K562 (cell line): Measurements from ENCODE around the gene NF1. TPM values are rescaled to one million over a fixed set of nuclear protein-coding genes. Genes with fewer than 3 reads are reported as not detected.
A peak's percentile ranks its signal among the peaks of the same experiment; 100 is the strongest.

Source experiments
- ARNT ChIP-seq, 2 experiments: fragments of 450-650 bp; IDR thresholded peaks; 2 replicates each; pipeline ENCODE4 v1.6.1; 2016; ENCODE audit warnings: mild to moderate bottlenecking in 1 of 2
- COPS2 ChIP-seq: fragments of 450-650 bp; conservative IDR thresholded peaks from 2 replicates; pipeline ENCODE4 v1.6.1; 2016; ENCODE audit warnings: mild to moderate bottlenecking, moderate library complexity
- CREBBP ChIP-seq: IDR thresholded peaks from one replicate; pipeline ENCODE4 v1.6.1; 2012; ENCODE audit warnings: low read depth, mild to moderate bottlenecking, control low read depth, inconsistent platforms, low read length
- EHMT2 ChIP-seq: fragments of 450-650 bp; IDR thresholded peaks from 2 replicates; pipeline ENCODE4 v1.6.1; 2018; ENCODE audit warnings: antibody characterized with exemption
- HNRNPUL1 ChIP-seq: fragments of 200-400 bp; formaldehyde crosslinking; IDR thresholded peaks from 2 replicates; pipeline ENCODE4 v1.6.1; 2017; ENCODE audit warnings: low read length
- MAFK ChIP-seq: IDR thresholded peaks from 2 replicates; pipeline ENCODE4 v1.6.1; 2011; ENCODE audit warnings: low read length, improper control_type of control experiment
- NFXL1 ChIP-seq: fragments of 450-650 bp; formaldehyde crosslinking; IDR thresholded peaks from 2 replicates; pipeline ENCODE4 v1.4.0; 2021; ENCODE audit warnings: mild to moderate bottlenecking
- RNF2 ChIP-seq: sonication (generic); IDR thresholded peaks from 2 replicates; pipeline ENCODE4 v1.6.1; 2016
- ZBTB7A ChIP-seq: IDR thresholded peaks from 2 replicates; pipeline ENCODE4 v1.6.1; 2011; ENCODE audit warnings: low read depth, mild to moderate bottlenecking, low read length, moderate library complexity, borderline replicate concordance; ENCODE audit not compliant: control insufficient read depth
- polyA plus RNA-seq, 8 experiments: library from polyadenylated mRNA; depleted of rRNA in 4 of 8; stranded (reverse) in 5 of 8; unstranded in 3 of 8; fragments of >200 nt; fragmentation: Nextera tagmentation in 2 of 8; fragmentation: Illumina TruSeq in 1 of 8; extraction: Ambion mirVana in 2 of 8; extraction: Trizol in 1 of 8; gene quantifications; 2 replicates each; pipeline versions ENCODE4 v1.2.1 to v1.2.3, GENCODE V29; 2011 to 2014; ENCODE audit warnings: inconsistent platforms in 1 of 8, missing spikeins in 1 of 8
- total RNA-seq, 7 experiments: library from RNA; depleted of rRNA in 6 of 7; stranded (reverse); fragments of >200 nt in 6 of 7; fragmentation: Illumina TruSeq in 2 of 7; extraction: Trizol in 2 of 7; gene quantifications; 2 replicates each; pipeline versions ENCODE4 v1.2.1 to v1.2.3, GENCODE V29; 2011 to 2021; ENCODE audit warnings: low replicate concordance in 1 of 7
- TF ChIP-seq, protein P1 (sequence below): fragments of 250-450 bp; sonication (Bioruptor Pico); IDR thresholded peaks from 2 replicates; pipeline ENCODE4 v1.5.0; 2021
- TF ChIP-seq, protein P2 (sequence below): sonication (generic); formaldehyde crosslinking; IDR thresholded peaks from 2 replicates; pipeline ENCODE4 v1.8.0; 2022; ENCODE audit warnings: mild to moderate bottlenecking, missing genetic modification reagents
- TF ChIP-seq, protein P3 (sequence below): fragments of 450-650 bp; IDR thresholded peaks from 2 replicates; pipeline ENCODE4 v1.6.1; 2016; ENCODE audit warnings: mild to moderate bottlenecking, moderate library complexity
- TF ChIP-seq, protein P4 (sequence below): fragments of 450-650 bp; IDR thresholded peaks from 2 replicates; pipeline ENCODE4 v1.7.0; 2016; ENCODE audit warnings: borderline replicate concordance

Gene NF1
- total and polyA plus RNA-seq, 9 of the 15 experiments (the other 6 are each of a cell fraction or from before 2014, with no cell fraction given): 3.4 to 41.9 (median 24.3) TPM

DNA sequence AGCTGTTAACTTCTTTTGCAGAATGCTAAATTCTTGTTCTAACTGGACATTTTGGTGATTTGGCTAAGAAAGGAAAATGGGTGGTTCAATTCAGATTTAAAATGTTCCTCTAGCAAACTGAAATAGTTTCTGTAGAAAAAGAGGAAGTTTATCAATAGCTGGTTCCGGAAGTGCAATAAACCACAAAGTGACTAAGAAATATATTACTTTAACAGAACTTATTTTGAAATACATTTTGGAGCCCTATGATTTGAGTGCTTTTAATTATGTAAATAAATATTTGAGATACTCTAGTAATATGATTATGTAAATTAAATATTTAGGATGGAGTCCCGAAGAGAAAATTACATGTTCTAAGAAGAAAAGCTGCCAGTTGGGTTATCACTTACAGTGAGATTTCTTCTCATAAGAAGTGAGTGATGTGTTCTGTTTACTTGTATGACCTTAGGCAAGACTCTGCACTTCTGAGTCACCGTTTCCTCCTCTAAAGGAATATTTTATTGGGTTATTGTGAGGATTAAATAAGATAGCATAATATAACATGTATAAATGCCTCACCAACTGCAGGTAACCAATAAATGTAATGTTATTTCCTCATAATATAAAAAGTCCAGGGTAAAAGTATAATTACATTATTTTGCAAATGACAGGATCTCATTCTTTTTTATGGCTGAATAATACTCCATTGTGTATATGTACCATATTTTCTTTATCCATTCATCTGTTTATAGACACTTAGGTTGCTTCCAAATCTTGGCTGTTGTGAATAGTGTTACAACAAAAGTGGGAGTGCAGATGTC, 219.4 kb downstream of the NF1 start, which contains the start of gene EVI2B (continued):
- TF ChIP-seq, protein P1, sequence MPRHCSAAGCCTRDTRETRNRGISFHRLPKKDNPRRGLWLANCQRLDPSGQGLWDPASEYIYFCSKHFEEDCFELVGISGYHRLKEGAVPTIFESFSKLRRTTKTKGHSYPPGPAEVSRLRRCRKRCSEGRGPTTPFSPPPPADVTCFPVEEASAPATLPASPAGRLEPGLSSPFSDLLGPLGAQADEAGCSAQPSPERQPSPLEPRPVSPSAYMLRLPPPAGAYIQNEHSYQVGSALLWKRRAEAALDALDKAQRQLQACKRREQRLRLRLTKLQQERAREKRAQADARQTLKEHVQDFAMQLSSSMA (CRISPR knock-in tag): no peak
- TF ChIP-seq RNF2: 0 out of 2 replicates have a peak, but pooled peaks have one; percentile 18
- TF ChIP-seq CREBBP: no peak
- no peak for TF ChIP-seq EHMT2
- TF ChIP-seq NFXL1 (CRISPR knock-in tag): no peak
- no peak for TF ChIP-seq MAFK
- TF ChIP-seq COPS2: no peak
- TF ChIP-seq ARNT (IDR thresholded peaks at IDR 0.05): no peak
- TF ChIP-seq, protein P2, sequence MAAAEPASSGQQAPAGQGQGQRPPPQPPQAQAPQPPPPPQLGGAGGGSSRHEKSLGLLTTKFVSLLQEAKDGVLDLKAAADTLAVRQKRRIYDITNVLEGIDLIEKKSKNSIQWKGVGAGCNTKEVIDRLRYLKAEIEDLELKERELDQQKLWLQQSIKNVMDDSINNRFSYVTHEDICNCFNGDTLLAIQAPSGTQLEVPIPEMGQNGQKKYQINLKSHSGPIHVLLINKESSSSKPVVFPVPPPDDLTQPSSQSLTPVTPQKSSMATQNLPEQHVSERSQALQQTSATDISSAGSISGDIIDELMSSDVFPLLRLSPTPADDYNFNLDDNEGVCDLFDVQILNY (CRISPR knock-in tag): no peak
- TF ChIP-seq, protein P3, sequence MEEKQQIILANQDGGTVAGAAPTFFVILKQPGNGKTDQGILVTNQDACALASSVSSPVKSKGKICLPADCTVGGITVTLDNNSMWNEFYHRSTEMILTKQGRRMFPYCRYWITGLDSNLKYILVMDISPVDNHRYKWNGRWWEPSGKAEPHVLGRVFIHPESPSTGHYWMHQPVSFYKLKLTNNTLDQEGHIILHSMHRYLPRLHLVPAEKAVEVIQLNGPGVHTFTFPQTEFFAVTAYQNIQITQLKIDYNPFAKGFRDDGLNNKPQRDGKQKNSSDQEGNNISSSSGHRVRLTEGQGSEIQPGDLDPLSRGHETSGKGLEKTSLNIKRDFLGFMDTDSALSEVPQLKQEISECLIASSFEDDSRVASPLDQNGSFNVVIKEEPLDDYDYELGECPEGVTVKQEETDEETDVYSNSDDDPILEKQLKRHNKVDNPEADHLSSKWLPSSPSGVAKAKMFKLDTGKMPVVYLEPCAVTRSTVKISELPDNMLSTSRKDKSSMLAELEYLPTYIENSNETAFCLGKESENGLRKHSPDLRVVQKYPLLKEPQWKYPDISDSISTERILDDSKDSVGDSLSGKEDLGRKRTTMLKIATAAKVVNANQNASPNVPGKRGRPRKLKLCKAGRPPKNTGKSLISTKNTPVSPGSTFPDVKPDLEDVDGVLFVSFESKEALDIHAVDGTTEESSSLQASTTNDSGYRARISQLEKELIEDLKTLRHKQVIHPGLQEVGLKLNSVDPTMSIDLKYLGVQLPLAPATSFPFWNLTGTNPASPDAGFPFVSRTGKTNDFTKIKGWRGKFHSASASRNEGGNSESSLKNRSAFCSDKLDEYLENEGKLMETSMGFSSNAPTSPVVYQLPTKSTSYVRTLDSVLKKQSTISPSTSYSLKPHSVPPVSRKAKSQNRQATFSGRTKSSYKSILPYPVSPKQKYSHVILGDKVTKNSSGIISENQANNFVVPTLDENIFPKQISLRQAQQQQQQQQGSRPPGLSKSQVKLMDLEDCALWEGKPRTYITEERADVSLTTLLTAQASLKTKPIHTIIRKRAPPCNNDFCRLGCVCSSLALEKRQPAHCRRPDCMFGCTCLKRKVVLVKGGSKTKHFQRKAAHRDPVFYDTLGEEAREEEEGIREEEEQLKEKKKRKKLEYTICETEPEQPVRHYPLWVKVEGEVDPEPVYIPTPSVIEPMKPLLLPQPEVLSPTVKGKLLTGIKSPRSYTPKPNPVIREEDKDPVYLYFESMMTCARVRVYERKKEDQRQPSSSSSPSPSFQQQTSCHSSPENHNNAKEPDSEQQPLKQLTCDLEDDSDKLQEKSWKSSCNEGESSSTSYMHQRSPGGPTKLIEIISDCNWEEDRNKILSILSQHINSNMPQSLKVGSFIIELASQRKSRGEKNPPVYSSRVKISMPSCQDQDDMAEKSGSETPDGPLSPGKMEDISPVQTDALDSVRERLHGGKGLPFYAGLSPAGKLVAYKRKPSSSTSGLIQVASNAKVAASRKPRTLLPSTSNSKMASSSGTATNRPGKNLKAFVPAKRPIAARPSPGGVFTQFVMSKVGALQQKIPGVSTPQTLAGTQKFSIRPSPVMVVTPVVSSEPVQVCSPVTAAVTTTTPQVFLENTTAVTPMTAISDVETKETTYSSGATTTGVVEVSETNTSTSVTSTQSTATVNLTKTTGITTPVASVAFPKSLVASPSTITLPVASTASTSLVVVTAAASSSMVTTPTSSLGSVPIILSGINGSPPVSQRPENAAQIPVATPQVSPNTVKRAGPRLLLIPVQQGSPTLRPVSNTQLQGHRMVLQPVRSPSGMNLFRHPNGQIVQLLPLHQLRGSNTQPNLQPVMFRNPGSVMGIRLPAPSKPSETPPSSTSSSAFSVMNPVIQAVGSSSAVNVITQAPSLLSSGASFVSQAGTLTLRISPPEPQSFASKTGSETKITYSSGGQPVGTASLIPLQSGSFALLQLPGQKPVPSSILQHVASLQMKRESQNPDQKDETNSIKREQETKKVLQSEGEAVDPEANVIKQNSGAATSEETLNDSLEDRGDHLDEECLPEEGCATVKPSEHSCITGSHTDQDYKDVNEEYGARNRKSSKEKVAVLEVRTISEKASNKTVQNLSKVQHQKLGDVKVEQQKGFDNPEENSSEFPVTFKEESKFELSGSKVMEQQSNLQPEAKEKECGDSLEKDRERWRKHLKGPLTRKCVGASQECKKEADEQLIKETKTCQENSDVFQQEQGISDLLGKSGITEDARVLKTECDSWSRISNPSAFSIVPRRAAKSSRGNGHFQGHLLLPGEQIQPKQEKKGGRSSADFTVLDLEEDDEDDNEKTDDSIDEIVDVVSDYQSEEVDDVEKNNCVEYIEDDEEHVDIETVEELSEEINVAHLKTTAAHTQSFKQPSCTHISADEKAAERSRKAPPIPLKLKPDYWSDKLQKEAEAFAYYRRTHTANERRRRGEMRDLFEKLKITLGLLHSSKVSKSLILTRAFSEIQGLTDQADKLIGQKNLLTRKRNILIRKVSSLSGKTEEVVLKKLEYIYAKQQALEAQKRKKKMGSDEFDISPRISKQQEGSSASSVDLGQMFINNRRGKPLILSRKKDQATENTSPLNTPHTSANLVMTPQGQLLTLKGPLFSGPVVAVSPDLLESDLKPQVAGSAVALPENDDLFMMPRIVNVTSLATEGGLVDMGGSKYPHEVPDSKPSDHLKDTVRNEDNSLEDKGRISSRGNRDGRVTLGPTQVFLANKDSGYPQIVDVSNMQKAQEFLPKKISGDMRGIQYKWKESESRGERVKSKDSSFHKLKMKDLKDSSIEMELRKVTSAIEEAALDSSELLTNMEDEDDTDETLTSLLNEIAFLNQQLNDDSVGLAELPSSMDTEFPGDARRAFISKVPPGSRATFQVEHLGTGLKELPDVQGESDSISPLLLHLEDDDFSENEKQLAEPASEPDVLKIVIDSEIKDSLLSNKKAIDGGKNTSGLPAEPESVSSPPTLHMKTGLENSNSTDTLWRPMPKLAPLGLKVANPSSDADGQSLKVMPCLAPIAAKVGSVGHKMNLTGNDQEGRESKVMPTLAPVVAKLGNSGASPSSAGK: no peak
- TF ChIP-seq HNRNPUL1: no peak
- TF ChIP-seq, protein P4, sequence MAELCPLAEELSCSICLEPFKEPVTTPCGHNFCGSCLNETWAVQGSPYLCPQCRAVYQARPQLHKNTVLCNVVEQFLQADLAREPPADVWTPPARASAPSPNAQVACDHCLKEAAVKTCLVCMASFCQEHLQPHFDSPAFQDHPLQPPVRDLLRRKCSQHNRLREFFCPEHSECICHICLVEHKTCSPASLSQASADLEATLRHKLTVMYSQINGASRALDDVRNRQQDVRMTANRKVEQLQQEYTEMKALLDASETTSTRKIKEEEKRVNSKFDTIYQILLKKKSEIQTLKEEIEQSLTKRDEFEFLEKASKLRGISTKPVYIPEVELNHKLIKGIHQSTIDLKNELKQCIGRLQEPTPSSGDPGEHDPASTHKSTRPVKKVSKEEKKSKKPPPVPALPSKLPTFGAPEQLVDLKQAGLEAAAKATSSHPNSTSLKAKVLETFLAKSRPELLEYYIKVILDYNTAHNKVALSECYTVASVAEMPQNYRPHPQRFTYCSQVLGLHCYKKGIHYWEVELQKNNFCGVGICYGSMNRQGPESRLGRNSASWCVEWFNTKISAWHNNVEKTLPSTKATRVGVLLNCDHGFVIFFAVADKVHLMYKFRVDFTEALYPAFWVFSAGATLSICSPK: no peak
- no peak for TF ChIP-seq ZBTB7A
